OCI-LY7 (cell line): ENCODE data around the gene CORO2A. TPM values are rescaled to one million over a fixed set of nuclear protein-coding genes. Genes with fewer than 3 reads are reported as not detected.

ENCODE experiments used
- BruUV-seq: library from RNA; stranded (reverse); fragments of 400-500 nt; replicated peaks from 2 replicates; lab custom pipeline; 2021; lab: Mats Ljungman, UMichigan
- CTCF ChIA-PET: fragments of 300-600 bp; sonication (Branson Sonifier 250); formaldehyde crosslinking; loops from one replicate; lab custom pipeline; 2022; ENCODE audit warnings: antibody characterized with exemption; ENCODE audit not compliant: unreplicated experiment; lab: Charles Lee
- POLR2A ChIA-PET: fragments of 300-600 bp; sonication (Branson Sonifier 250); formaldehyde crosslinking; loops from one replicate; lab custom pipeline; 2022; ENCODE audit warnings: antibody characterized with exemption; lab: Charles Lee
- DNase-seq: peaks from one replicate; pipeline ENCODE4 v3.0.0-alpha.2; 2015; ENCODE audit warnings: low spot score
- H2AFZ ChIP-seq: fragments of 200-600 bp; sonication (generic), shearing (Covaris generic); 2 replicates; pipeline ENCODE4 v1.6.1; 2014; ENCODE audit warnings: mild to moderate bottlenecking, antibody characterized with exemption, low read length, moderate library complexity
- H3K27ac ChIP-seq: fragments of 200-600 bp; sonication (generic); 2 replicates; pipeline ENCODE4 v1.5.1; 2014; ENCODE audit warnings: mixed run types, low read depth, mild to moderate bottlenecking, moderate library complexity, low read length, inconsistent platforms; ENCODE audit not compliant: poor library complexity, severe bottlenecking
- H3K36me3 ChIP-seq: fragments of 200-600 bp; sonication (generic); 2 replicates; pipeline ENCODE4 v1.6.1; 2014; ENCODE audit warnings: mild to moderate bottlenecking, antibody characterized with exemption, low read length, moderate library complexity, mixed read lengths; ENCODE audit not compliant: insufficient read depth
- H3K4me1 ChIP-seq: fragments of 200-600 bp; sonication (generic); 2 replicates; pipeline ENCODE4 v1.5.1; 2014; ENCODE audit warnings: mild to moderate bottlenecking, low read length; ENCODE audit not compliant: insufficient read depth, poor library complexity, severe bottlenecking
- H3K4me2 ChIP-seq: fragments of 200-600 bp; sonication (generic); 2 replicates; pipeline ENCODE4 v1.6.1; 2014; ENCODE audit warnings: mild to moderate bottlenecking, low read length
- H3K4me3 ChIP-seq: fragments of 200-600 bp; sonication (generic); 2 replicates; pipeline ENCODE4 v1.5.1; 2014; ENCODE audit warnings: mild to moderate bottlenecking, low read depth, low read length; ENCODE audit not compliant: poor library complexity, severe bottlenecking
- H3K79me2 ChIP-seq: fragments of 200-600 bp; sonication (generic); 2 replicates; pipeline ENCODE4 v1.6.1; 2016; ENCODE audit warnings: low read depth, mild to moderate bottlenecking, low read length, moderate library complexity, mixed read lengths; ENCODE audit not compliant: insufficient read depth
- H3K9me2 ChIP-seq: fragments of 200-600 bp; sonication (generic); 2 replicates; pipeline ENCODE4 v1.6.1; 2016; ENCODE audit warnings: mild to moderate bottlenecking, low read length, mixed read lengths; ENCODE audit not compliant: insufficient read depth
- H3K9me3 ChIP-seq: fragments of 200-600 bp; sonication (generic); 2 replicates; pipeline ENCODE4 v1.6.1; 2014; ENCODE audit warnings: mild to moderate bottlenecking, mixed run types, low read length, mixed read lengths
- H4K20me1 ChIP-seq: fragments of 200-600 bp; sonication (generic); 2 replicates; pipeline ENCODE4 v1.6.1; 2014; ENCODE audit warnings: mild to moderate bottlenecking, antibody characterized with exemption, low read length, moderate library complexity, mixed read lengths; ENCODE audit not compliant: insufficient read depth
- CTCF ChIP-seq: fragments of 200-600 bp; sonication (generic); conservative IDR thresholded peaks from 2 replicates; pipeline ENCODE4 v1.5.1; 2014; ENCODE audit warnings: mild to moderate bottlenecking, antibody characterized with exemption, low read length, moderate library complexity, mixed read lengths
- EZH2phosphoT487 ChIP-seq: fragments of 200-600 bp; sonication (generic); IDR thresholded peaks from 2 replicates; pipeline ENCODE4 v1.6.1; 2018; ENCODE audit warnings: low read depth, borderline replicate concordance, mild to moderate bottlenecking, mixed run types, antibody characterized with exemption, low read length, moderate library complexity, mixed read lengths
- intact Hi-C: fragments of 100-400 bp; cut with micrococcal nuclease; formaldehyde crosslinking; loops from one replicate; pipeline ENCODE4 v1.10.0; 2022; ENCODE audit not compliant: unreplicated experiment
- total RNA-seq, 2 experiments: library from RNA; depleted of rRNA in 1 of 2; stranded (reverse); fragments of >200 nt in 1 of 2; shearing (Covaris generic) in 1 of 2; gene quantifications; 2 replicates each; pipeline ENCODE4 v1.2.3, GENCODE V29; 2014 to 2022

Gene CORO2A
- total RNA-seq, 2 experiments from 2014 or later, result 1.8 to 3.9 TPM

- Histone ChIP-seq H4K20me1 (no peaks in the 10 kb centered on the region), H2AFZ (no peak overlapping the region), H3K4me2 (no peak overlapping the region), H3K4me3 (no peak overlapping the region), H3K27ac (no peak overlapping the region), H3K4me1 (peaks cover 16% of the 10 kb centered on the region), H3K36me3 (no peaks in the 10 kb centered on the region), H3K9me3 (no peaks in the 10 kb centered on the region), H3K9me2 (no peaks in the 10 kb centered on the region), H3K79me2 (no peaks in the 10 kb centered on the region)
- intact Hi-C loops, result no loop called here
- TF ChIP-seq EZH2phosphoT487 (no peak), CTCF (no peak)
- CTCF ChIA-PET, result no interaction called here
- no peak for DNase-seq
- POLR2A ChIA-PET, result no interaction called here
- BruUV-seq, result no TSS peak
Measured at GRCh38 chr9:98195671-98196070, 3.2 kb upstream of the CORO2A start.

GRCh38 chr9:98193336-98193944, 1.0 kb upstream of the CORO2A start:
- no peaks in the 10 kb centered on the region for H4K20me1 ChIP-seq
- H3K9me3 ChIP-seq, result no peaks in the 10 kb centered on the region
- ChIA-PET CTCF (interaction anchor here (1.1 kb wide), 1 partner anchor 74 kb away, joined by 4 read pairs; the partner anchor contains the start of gene TRIM14), POLR2A (interaction anchor here (0.6 to 1.5 kb wide), 7 partner anchors 24 to 137 kb away, joined by 3 to 7 read pairs (median 5); partner anchors contain the start of gene NANS)
- no TSS peak for BruUV-seq
- H3K27ac ChIP-seq, result no peak overlapping the region
- TF ChIP-seq EZH2phosphoT487, result no peak
- TF ChIP-seq CTCF, result peak; percentile 2; the same call in 1 of the 2 replicates
- peaks cover 16% of the 10 kb centered on the region for H3K4me1 ChIP-seq
- H2AFZ ChIP-seq, result peak overlapping the region; percentile 89
- DNase-seq, result no peak
- intact Hi-C loops, result loop anchor here (2.0 kb wide), 1 partner anchor 119 kb away; no protein-coding TSS in a partner anchor
- no peaks in the 10 kb centered on the region for H3K79me2 ChIP-seq
- H3K4me2 ChIP-seq, result peak overlapping the region; percentile 89
- no peaks in the 10 kb centered on the region for H3K36me3 ChIP-seq
- no peaks in the 10 kb centered on the region for H3K9me2 ChIP-seq
- H3K4me3 ChIP-seq, result peak overlapping the region; percentile 74
